ENCODE results near the gene ZNF226. TPM values are rescaled to one million over a fixed set of nuclear protein-coding genes. Genes with fewer than 3 reads are reported as not detected.
A peak's percentile ranks its signal among the peaks of the same experiment; 100 is the strongest.

Gene ZNF226
- total and polyA plus RNA-seq, 9 of the 15 experiments (the other 6 are each of a cell fraction or from before 2014, with no cell fraction given) = 6.2 to 19.4 (median 9.3) TPM

DNA sequence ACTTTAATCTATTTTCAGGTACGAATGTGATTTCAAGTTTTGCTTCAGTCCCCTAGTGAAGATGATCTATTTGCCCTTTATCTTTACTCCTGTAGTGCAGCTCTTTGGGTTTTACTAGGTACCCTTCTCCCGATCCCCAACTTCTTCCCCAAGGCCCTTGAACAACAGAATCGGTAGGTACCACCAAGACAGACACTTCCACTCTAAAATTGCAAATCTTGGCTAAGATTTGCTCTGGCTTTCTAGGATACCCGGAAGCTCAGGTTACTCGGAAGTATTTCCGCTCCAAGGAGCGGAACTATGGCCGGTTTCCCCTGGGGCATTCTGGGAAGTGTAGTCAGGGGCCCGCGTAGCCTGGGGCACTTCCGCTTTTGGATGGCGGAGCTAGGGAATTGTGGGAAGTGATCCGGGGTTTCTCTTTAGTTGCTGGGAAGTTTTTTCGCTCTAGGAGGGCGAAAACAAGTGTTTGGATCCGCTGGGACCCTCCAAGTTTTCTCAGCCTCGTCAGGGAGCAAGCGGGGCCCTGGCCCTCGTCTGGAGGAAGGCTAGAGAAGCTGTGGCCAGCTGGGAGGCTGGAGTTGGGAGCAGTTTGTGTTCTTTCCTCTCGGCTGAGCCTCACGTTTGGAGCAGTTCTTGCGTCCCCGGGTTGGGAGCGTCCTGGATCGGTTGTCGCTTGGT lies 42.4 kb downstream of the ZNF226 start (continued):
- TF ChIP-seq, protein P1, sequence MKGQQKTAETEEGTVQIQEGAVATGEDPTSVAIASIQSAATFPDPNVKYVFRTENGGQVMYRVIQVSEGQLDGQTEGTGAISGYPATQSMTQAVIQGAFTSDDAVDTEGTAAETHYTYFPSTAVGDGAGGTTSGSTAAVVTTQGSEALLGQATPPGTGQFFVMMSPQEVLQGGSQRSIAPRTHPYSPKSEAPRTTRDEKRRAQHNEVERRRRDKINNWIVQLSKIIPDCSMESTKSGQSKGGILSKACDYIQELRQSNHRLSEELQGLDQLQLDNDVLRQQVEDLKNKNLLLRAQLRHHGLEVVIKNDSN (CRISPR knock-in tag; IDR thresholded peaks at IDR 0.05) = no peak
- TF ChIP-seq ARHGAP35 (IDR thresholded peaks at IDR 0.05; ENCODE audit: partially characterized antibody) = no peak
- TF ChIP-seq NELFE (IDR thresholded peaks at IDR 0.05; ENCODE audit: insufficient read depth, insufficient read length) = no peak
- no peak for TF ChIP-seq CBFB (CRISPR knock-in tag; IDR thresholded peaks at IDR 0.05)
- TF ChIP-seq, protein P2, sequence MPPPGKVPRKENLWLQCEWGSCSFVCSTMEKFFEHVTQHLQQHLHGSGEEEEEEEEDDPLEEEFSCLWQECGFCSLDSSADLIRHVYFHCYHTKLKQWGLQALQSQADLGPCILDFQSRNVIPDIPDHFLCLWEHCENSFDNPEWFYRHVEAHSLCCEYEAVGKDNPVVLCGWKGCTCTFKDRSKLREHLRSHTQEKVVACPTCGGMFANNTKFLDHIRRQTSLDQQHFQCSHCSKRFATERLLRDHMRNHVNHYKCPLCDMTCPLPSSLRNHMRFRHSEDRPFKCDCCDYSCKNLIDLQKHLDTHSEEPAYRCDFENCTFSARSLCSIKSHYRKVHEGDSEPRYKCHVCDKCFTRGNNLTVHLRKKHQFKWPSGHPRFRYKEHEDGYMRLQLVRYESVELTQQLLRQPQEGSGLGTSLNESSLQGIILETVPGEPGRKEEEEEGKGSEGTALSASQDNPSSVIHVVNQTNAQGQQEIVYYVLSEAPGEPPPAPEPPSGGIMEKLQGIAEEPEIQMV (tag; conservative IDR thresholded peaks at IDR 0.05; ENCODE audit: low read depth) = no peak
- no peak for TF ChIP-seq ZFP30 (CRISPR knock-in tag; IDR thresholded peaks at IDR 0.05; ENCODE audit: borderline replicate concordance)
- TF ChIP-seq KDM4B (IDR thresholded peaks at IDR 0.05; ENCODE audit: borderline replicate concordance in 2 of 2, low read depth in 1 of 2) = peak in 1 of 2 experiments; percentile 82; a peak in 1 of 4 replicates
- no peak for TF ChIP-seq ARID2 (IDR thresholded peaks at IDR 0.05)
- TF ChIP-seq ZBTB1 (CRISPR knock-in tag; IDR thresholded peaks at IDR 0.05; ENCODE audit: borderline replicate concordance, low read depth) = no peak
- no peak for TF ChIP-seq MTF1 (CRISPR knock-in tag; IDR thresholded peaks at IDR 0.05; ENCODE audit: borderline replicate concordance)
- TF ChIP-seq ZNF778 (CRISPR knock-in tag; IDR thresholded peaks at IDR 0.05) = no peak
- TF ChIP-seq ZNF12 (CRISPR knock-in tag; IDR thresholded peaks at IDR 0.05) = no peak
- TF ChIP-seq NKRF (IDR thresholded peaks at IDR 0.05; ENCODE audit: borderline replicate concordance) = no peak
- no peak for TF ChIP-seq ZNF184 (CRISPR knock-in tag; IDR thresholded peaks at IDR 0.05)
- TF ChIP-seq RFX1 (IDR thresholded peaks at IDR 0.05) = no peak
- TF ChIP-seq MED1 (CRISPR knock-in tag; IDR thresholded peaks at IDR 0.05; ENCODE audit: borderline replicate concordance) = no peak
- TF ChIP-seq, protein P3, sequence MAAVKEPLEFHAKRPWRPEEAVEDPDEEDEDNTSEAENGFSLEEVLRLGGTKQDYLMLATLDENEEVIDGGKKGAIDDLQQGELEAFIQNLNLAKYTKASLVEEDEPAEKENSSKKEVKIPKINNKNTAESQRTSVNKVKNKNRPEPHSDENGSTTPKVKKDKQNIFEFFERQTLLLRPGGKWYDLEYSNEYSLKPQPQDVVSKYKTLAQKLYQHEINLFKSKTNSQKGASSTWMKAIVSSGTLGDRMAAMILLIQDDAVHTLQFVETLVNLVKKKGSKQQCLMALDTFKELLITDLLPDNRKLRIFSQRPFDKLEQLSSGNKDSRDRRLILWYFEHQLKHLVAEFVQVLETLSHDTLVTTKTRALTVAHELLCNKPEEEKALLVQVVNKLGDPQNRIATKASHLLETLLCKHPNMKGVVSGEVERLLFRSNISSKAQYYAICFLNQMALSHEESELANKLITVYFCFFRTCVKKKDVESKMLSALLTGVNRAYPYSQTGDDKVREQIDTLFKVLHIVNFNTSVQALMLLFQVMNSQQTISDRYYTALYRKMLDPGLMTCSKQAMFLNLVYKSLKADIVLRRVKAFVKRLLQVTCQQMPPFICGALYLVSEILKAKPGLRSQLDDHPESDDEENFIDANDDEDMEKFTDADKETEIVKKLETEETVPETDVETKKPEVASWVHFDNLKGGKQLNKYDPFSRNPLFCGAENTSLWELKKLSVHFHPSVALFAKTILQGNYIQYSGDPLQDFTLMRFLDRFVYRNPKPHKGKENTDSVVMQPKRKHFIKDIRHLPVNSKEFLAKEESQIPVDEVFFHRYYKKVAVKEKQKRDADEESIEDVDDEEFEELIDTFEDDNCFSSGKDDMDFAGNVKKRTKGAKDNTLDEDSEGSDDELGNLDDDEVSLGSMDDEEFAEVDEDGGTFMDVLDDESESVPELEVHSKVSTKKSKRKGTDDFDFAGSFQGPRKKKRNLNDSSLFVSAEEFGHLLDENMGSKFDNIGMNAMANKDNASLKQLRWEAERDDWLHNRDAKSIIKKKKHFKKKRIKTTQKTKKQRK (IDR thresholded peaks at IDR 0.05; ENCODE audit: borderline replicate concordance, low read depth, low read length) = no peak
- 0 out of 2 replicates have a peak, but pooled peaks have one; percentile 13 for TF ChIP-seq ESRRA (IDR thresholded peaks at IDR 0.05; ENCODE audit: borderline replicate concordance, low read depth)
- TF ChIP-seq ZNF354B (CRISPR knock-in tag; IDR thresholded peaks at IDR 0.05) = no peak
- TF ChIP-seq RFX5 (IDR thresholded peaks at IDR 0.05; ENCODE audit: low read depth, low read length) = no peak
